Lower lobe of right lung (tissue), 2 donors: ENCODE results near the gene PAH. TPM values are rescaled to one million over a fixed set of nuclear protein-coding genes. Genes with fewer than 3 reads are reported as not detected.

Experiments used
- ATAC-seq, 2 donors: fragments of 200-7000 bp; cut with Tn5 transposase; one replicate each; pipeline ENCODE4 v1.9.1; 2020 to 2022; ENCODE audit warnings: mild to moderate bottlenecking in 2 of 2, moderate library complexity in 2 of 2
- DNase-seq: peaks from one replicate; pipeline ENCODE4 v3.0.0-alpha.2; 2020
- H3K27ac ChIP-seq: fragments of 200-600 bp; one replicate; pipeline ENCODE4 v1.8.0; 2022
- H3K27me3 ChIP-seq: fragments of 200-600 bp; one replicate; pipeline ENCODE4 v1.8.0; 2022; ENCODE audit warnings: low read depth
- H3K36me3 ChIP-seq: fragments of 200-600 bp; one replicate; pipeline ENCODE4 v1.8.0; 2022; ENCODE audit warnings: mild to moderate bottlenecking
- H3K4me1 ChIP-seq: fragments of 200-600 bp; one replicate; pipeline ENCODE4 v1.8.0; 2022
- H3K4me3 ChIP-seq: fragments of 200-600 bp; one replicate; pipeline ENCODE4 v1.8.0; 2022; ENCODE audit warnings: mild to moderate bottlenecking
- H3K9me3 ChIP-seq: fragments of 200-600 bp; one replicate; pipeline ENCODE4 v1.8.0; 2022
- intact Hi-C: fragments of 100-400 bp; cut with DNase I; formaldehyde crosslinking; loops from one replicate; pipeline ENCODE4 v1.11.0; 2022
- total RNA-seq: library from RNA; stranded (reverse); fragmentation: NEBNext Ultra II Directional; extraction: Animal tissue kit (Norgen Biotek cat#: 25700); gene quantifications from one replicate; pipeline ENCODE4 v1.2.1, GENCODE V29; 2021
- TF ChIP-seq, protein P1 (sequence below): fragments of 200-600 bp; IDR thresholded peaks from one replicate; pipeline ENCODE4 v1.8.0; 2022; ENCODE audit warnings: antibody characterized with exemption, mild to moderate bottlenecking
- donor health status: DM: no; HTN: yes; CAD: no; lungs with severe emphysema.

Gene PAH
- total RNA-seq, 1 donor from 2014 or later = not detected

GRCh38 chr12:102808412-102808811, 108.6 kb downstream of the PAH start:
- TF ChIP-seq, protein P1, sequence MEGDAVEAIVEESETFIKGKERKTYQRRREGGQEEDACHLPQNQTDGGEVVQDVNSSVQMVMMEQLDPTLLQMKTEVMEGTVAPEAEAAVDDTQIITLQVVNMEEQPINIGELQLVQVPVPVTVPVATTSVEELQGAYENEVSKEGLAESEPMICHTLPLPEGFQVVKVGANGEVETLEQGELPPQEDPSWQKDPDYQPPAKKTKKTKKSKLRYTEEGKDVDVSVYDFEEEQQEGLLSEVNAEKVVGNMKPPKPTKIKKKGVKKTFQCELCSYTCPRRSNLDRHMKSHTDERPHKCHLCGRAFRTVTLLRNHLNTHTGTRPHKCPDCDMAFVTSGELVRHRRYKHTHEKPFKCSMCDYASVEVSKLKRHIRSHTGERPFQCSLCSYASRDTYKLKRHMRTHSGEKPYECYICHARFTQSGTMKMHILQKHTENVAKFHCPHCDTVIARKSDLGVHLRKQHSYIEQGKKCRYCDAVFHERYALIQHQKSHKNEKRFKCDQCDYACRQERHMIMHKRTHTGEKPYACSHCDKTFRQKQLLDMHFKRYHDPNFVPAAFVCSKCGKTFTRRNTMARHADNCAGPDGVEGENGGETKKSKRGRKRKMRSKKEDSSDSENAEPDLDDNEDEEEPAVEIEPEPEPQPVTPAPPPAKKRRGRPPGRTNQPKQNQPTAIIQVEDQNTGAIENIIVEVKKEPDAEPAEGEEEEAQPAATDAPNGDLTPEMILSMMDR = no peak
- Histone ChIP-seq H3K4me1 (no peaks in the 10 kb centered on the region), H3K9me3 (no peaks in the 10 kb centered on the region), H3K36me3 (no peaks in the 10 kb centered on the region), H3K27ac (no peak overlapping the region), H3K4me3 (no peak overlapping the region), H3K27me3 (no peaks in the 10 kb centered on the region)
- intact Hi-C loops = no loop called here
- ATAC-seq (no peak), DNase-seq (no peak)

GRCh38 chr12:102806592-102806991, 110.5 kb downstream of the PAH start:
- Histone ChIP-seq H3K27me3 (no peaks in the 10 kb centered on the region), H3K36me3 (no peaks in the 10 kb centered on the region), H3K9me3 (no peaks in the 10 kb centered on the region), H3K4me1 (no peaks in the 10 kb centered on the region), H3K27ac (no peak overlapping the region), H3K4me3 (no peak overlapping the region)
- intact Hi-C loops = no loop called here
- ATAC-seq (no peak), DNase-seq (no peak)
- TF ChIP-seq, protein P1 = no peak

DNA sequence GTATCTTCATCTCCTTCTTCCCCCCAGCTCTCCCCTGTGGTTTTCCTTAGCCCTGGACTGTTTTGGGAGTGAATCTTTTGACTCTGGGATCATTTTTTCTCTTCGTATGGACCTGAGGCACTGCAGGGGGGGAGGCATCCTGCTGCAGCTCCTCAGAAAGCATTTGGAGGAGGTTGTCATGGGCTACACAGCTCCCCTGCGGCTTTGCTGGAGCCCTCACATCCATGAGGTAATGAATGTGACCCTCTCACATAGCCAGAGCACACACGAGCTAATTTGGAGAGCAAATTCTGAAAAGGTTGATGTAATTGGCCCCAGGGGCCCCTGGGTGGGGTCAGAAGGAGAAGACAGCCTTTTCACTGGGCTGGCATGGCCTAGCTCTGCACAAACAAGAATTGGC, 110.9 kb downstream of the PAH start:
- intact Hi-C loops = no loop called here
- H3K27me3 ChIP-seq = no peaks in the 10 kb centered on the region
- no peaks in the 10 kb centered on the region for H3K36me3 ChIP-seq
- no peak overlapping the region for H3K27ac ChIP-seq
- ATAC-seq (no peak), DNase-seq (no peak)
- H3K4me1 ChIP-seq = no peaks in the 10 kb centered on the region
- no peaks in the 10 kb centered on the region for H3K9me3 ChIP-seq
- TF ChIP-seq, protein P1 = no peak
- H3K4me3 ChIP-seq = no peak overlapping the region

DNA sequence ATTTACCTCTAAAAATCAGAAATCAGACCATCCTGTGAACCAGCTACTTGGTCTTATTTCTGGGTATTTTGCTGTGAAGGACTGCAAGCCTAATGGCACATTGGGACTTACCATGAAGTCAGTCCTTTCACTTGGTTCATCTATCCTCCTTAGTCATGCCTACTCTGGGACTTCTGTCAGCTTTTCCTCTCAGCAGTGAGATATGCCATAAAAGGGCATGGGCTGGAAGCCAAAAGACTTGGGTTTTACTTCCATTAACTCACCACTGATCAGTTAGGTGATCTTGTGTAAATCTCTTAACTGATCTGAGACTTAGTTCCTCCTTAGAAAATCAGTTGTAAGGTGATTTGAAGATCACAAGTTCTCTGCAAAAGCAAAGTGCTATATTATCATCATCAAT, 116.5 kb downstream of the PAH start:
- TF ChIP-seq, protein P1 = no peak
- no peak overlapping the region for H3K4me3 ChIP-seq
- no peaks in the 10 kb centered on the region for H3K27me3 ChIP-seq
- intact Hi-C loops = no loop called here
- no peak for DNase-seq
- no peak overlapping the region for H3K27ac ChIP-seq
- ATAC-seq = no peak
- no peaks in the 10 kb centered on the region for H3K4me1 ChIP-seq
- no peaks in the 10 kb centered on the region for H3K36me3 ChIP-seq
- H3K9me3 ChIP-seq = no peaks in the 10 kb centered on the region

GRCh38 chr12:102799229-102799628, 117.8 kb downstream of the PAH start:
- intact Hi-C loops = no loop called here
- Histone ChIP-seq H3K27me3 (no peaks in the 10 kb centered on the region), H3K4me1 (no peaks in the 10 kb centered on the region), H3K27ac (no peak overlapping the region), H3K9me3 (no peaks in the 10 kb centered on the region), H3K4me3 (no peak overlapping the region), H3K36me3 (no peaks in the 10 kb centered on the region)
- ATAC-seq (no peak), DNase-seq (no peak)
- TF ChIP-seq, protein P1 = no peak

DNA sequence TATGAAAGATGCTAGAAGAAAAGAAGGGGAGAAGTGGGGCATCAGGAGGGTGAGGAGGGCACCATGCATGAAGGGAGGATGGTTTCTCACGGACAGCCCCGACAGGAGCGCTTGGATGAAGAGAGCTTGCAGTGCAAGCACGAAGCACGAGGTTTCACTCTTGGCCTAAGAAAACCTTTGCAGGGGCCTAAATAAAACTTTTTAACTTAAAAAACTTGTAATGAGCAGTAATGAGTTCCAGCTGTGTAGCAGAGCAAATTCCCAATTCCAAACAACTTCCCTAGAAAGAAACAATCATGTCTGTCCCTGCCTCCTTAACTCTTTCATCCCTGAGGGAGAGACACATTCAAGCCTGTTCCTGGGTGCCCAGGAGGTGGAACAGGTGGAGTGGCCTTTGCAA, 119.5 kb downstream of the PAH start:
- DNase-seq (no peak), ATAC-seq (no peak)
- H3K27me3 ChIP-seq = no peaks in the 10 kb centered on the region
- no peaks in the 10 kb centered on the region for H3K4me1 ChIP-seq
- H3K36me3 ChIP-seq = no peaks in the 10 kb centered on the region
- TF ChIP-seq, protein P1 = no peak
- H3K9me3 ChIP-seq = no peaks in the 10 kb centered on the region
- no peak overlapping the region for H3K4me3 ChIP-seq
- intact Hi-C loops = no loop called here
- no peak overlapping the region for H3K27ac ChIP-seq
